Nephron progenitor cell (in vitro differentiated cells): ENCODE measurements around the gene OBI1.

Source experiments
- DNase-seq: peaks from one replicate; pipeline ENCODE4 v3.0.0; 2021
- H3K27ac Mint-ChIP-seq: 2 replicates; pipeline ENCODE4 v1.8.0; 2021; ENCODE audit warnings: mild to moderate bottlenecking, moderate library complexity, mixed read lengths
- H3K27me3 Mint-ChIP-seq: 2 replicates; pipeline ENCODE4 v1.8.0; 2021; ENCODE audit warnings: mild to moderate bottlenecking, low read depth, mixed read lengths; ENCODE audit not compliant: poor library complexity
- H3K36me3 Mint-ChIP-seq: 2 replicates; pipeline ENCODE4 v1.8.0; 2021; ENCODE audit warnings: low read depth, mixed read lengths
- H3K4me1 Mint-ChIP-seq: 2 replicates; pipeline ENCODE4 v1.8.0; 2021; ENCODE audit warnings: mixed read lengths
- H3K4me3 Mint-ChIP-seq: 2 replicates; pipeline ENCODE4 v1.8.0; 2021; ENCODE audit warnings: mild to moderate bottlenecking, moderate library complexity, mixed read lengths
- H3K9me3 Mint-ChIP-seq: 2 replicates; pipeline ENCODE4 v1.8.0; 2021; ENCODE audit warnings: mild to moderate bottlenecking, moderate library complexity, mixed read lengths
- CTCF ChIP-seq: fragments of 200-600 bp; sonication (generic); IDR thresholded peaks from 2 replicates; pipeline ENCODE4 v1.5.0; 2021; ENCODE audit warnings: antibody characterized with exemption

Gene OBI1

GRCh38 chr13:78608688-78609463, 50.1 kb downstream of the OBI1 start:
- Mint-ChIP-seq H3K27me3 (peaks cover 94% of the 10 kb centered on the region), H3K36me3 (no peaks in the 10 kb centered on the region), H3K27ac (no peak overlapping the region), H3K4me1 (peaks cover 28% of the 10 kb centered on the region), H3K4me3 (peak overlapping the region; percentile 70), H3K9me3 (no peaks in the 10 kb centered on the region)
- no peak for DNase-seq
- no peak for TF ChIP-seq CTCF

GRCh38 chr13:78608252-78608687, 50.7 kb downstream of the OBI1 start:
- Mint-ChIP-seq H3K9me3 (no peaks in the 10 kb centered on the region), H3K36me3 (no peaks in the 10 kb centered on the region), H3K27ac (no peak overlapping the region), H3K27me3 (peaks cover 100% of the 10 kb centered on the region), H3K4me1 (peaks cover 28% of the 10 kb centered on the region), H3K4me3 (peak overlapping the region; percentile 70)
- TF ChIP-seq CTCF: no peak
- DNase-seq: no peak

- H3K27me3 Mint-ChIP-seq: peaks cover 100% of the 10 kb centered on the region
- no peak overlapping the region for H3K27ac Mint-ChIP-seq
- TF ChIP-seq CTCF: no peak
- H3K36me3 Mint-ChIP-seq: no peaks in the 10 kb centered on the region
- H3K4me1 Mint-ChIP-seq: peaks cover 31% of the 10 kb centered on the region
- H3K4me3 Mint-ChIP-seq: peak overlapping the region; percentile 70
- H3K9me3 Mint-ChIP-seq: no peaks in the 10 kb centered on the region
- DNase-seq: no peak
These were observed 51.3 kb downstream of the OBI1 start for GRCh38 chr13:78607409-78608251.

- Mint-ChIP-seq H3K27me3 (peaks cover 97% of the 10 kb centered on the region), H3K9me3 (no peaks in the 10 kb centered on the region), H3K36me3 (no peaks in the 10 kb centered on the region), H3K4me3 (peak overlapping the region; percentile 31), H3K4me1 (peaks cover 36% of the 10 kb centered on the region), H3K27ac (no peak overlapping the region)
- DNase-seq: no peak
- TF ChIP-seq CTCF: no peak
These were observed 52.2 kb downstream of the OBI1 start for GRCh38 chr13:78606471-78607408.

GRCh38 chr13:78604782-78605611, 54.0 kb downstream of the OBI1 start:
- DNase-seq: no peak
- H3K4me1 Mint-ChIP-seq: peaks cover 30% of the 10 kb centered on the region
- peaks cover 97% of the 10 kb centered on the region for H3K27me3 Mint-ChIP-seq
- no peak overlapping the region for H3K4me3 Mint-ChIP-seq
- TF ChIP-seq CTCF: no peak
- no peaks in the 10 kb centered on the region for H3K36me3 Mint-ChIP-seq
- no peak overlapping the region for H3K27ac Mint-ChIP-seq
- H3K9me3 Mint-ChIP-seq: no peaks in the 10 kb centered on the region
